CD1c-positive myeloid dendritic cell (primary cell): ENCODE measurements around the gene SYT2.
"Not testable (repeated sequence)": the region's sequence is repeated elsewhere in the genome, so short reads cannot be mapped to it uniquely, and the experiment has no call there.

Experiments used
- DNase-seq: peaks from one replicate; pipeline ENCODE4 v3.0.0-alpha.2; 2016; ENCODE audit errors: extremely low spot score

The SYT2 gene

DNA sequence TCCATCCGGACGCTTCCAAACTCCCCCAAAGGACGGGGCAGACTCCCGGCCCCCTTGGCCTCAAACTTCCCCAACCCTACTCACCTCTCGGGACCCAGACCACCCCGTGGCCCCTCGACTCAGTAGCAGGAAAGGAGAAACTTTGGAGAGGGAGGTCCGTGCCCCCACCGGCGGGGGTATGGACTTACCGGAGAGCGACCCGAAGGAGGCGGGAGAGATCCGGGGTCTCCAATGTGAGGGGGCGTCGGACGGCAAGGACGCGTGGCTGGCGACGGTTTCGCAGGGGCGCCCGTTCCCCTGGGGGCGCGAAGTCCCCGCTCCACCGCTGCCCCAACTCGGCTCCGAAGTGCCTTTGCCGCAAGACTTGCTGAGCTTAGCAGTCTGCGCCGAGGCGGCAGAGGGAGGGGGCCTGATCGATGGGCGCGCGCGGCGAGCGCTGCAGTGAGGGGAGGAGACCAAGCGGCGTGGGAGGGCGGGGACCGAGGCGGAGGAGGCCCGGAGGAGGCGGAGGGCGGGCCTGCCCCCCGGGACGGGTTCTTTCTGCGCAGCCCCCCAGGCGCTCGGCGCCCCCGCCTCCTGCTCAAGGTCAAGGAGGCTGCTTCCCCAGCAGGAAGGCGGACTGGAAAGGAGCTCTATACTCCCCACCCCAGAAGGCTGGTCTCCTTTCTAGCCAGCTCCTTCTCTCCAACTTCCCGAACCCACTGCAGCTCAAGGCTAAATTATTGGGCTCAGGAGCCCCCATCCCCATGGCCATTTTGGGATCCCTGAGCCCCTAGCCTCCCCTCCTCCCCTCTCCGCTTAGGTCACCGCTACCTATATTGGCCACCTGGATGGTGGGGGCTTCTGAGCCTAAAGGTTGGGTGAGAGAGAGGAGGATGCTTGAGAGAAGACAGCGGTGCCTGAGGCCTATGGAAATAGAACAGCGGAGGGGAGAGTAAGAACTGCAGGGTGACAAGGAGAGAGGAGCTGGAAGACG is at the start of gene SYT2:
Gene SYT2, minus strand, starts transcription at position 385 of the 976 bp plus-strand sequence. CDS start 104,682 bp downstream, outside the sequence.
- DNase-seq, result no peak

DNA sequence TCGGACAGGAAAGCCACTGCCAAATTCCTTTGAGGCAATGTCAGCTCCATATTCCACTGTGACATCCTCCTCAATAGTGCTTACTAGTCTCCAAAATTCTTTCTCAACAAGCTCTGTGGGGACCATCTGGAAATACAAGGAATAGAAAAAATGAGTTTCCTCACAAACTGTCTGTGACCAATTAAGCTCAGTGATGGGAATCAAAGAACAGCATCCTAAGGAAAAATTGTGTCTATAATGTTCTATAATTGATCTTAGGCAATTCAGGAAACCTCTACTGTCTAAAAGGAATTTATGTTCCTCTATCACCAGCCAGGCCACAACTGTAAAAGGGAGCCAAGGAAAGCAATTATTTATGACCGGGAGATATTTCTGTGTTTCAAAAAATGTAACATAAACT is 46.1 kb upstream of the SYT2 start:
- DNase-seq, result no peak

DNA sequence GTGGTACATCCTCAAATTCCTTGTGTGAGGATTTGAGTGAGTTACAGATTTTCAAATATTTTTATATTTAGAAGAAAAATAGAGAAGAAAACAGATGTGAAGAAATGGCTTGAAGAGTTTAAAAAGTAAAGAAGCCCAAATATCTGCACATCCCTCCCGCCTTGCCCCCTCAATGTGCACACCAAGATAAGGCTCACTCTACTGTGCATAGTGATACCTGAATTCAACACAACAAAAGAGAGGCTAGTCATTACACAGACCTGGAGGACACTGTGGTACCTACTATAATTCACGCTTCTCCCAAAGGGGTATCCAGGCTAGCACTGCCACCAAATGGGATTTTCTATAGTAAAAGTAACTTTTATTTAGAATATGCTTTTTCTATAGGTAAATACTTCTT is 44.0 kb upstream of the SYT2 start:
- no peak for DNase-seq

DNA sequence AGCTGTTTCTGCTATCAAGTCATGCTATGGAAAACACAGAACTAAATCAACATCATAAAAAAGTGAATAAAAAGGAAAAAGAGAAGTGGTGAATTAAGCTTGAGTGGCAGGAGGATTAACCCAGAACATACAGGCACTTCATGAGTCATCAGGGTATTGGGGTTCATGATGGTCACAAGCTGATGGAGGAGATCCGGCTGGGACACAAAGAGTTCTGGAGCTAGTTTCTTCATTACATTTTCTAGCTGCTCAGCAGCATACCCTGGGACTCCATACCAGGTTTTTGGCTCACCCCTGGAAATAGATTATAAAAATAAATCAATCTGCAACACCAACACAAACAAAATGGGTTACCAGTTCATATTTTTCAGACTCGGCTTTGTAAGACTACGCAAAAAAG is 42.5 kb upstream of the SYT2 start:
- DNase-seq, result no peak

DNA sequence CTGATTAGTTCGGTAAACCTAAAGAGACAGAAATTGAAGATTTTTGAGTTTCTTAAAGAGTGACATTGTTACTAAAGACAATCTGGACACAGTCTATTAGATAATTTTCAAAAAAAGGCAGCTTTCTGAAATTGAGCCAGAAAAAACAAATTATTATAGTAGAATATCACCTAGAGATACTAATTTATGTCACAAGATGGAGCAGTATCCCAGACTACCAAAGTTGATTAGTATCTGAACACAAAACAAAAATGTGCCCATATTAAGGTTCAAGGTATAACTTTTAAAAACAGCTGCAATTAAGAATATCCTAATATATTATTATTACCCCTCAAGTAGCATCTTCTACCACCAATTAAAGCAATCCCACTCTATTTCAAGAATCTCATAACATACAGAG is 40.5 kb upstream of the SYT2 start:
- DNase-seq, result no peak

DNA sequence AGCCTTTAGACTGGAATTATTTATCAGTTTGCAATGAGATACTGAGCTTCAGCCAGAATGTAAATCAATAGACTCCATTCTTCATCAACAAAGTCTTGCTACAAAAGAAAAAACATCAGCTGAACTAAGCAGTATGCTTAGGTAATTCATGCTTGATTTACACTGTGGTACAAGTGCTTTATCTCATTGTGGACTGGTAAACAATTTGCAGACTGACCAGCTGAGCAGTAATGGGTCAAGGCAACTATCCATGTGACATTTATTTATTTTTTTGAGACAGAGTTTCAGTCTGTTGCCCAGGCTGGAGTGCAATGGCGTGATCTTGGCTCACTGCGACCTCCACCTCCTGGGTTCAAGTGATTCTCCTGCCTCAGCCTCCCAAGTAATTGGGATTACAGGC is 39.8 kb upstream of the SYT2 start:
- no peak for DNase-seq

DNA sequence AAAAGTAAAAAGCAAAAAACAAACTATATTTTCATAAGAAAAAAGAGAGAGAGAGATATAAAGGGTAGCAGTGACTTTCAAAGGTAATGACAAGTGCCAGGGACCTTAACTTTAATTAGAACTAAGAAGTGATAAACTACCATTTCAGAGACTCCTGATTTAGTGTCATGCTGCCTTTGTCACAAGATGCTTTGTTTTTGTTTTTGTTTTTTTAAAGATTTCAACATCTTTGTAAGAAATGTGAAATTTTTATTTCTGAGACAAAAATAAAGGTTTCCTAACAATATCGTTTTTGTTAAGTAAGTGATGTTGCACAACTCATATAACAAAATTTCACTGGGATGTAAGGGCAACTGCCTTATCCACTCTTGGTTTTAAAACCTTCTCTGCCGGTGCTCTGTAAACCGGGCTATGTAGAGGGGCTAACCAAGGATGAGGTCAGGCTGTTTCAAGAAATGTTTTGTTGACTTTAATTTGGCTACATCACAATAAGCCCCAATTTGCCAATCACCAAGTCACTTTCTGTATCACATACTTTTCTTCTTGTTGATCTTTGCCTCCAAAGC is 35.2 kb upstream of the SYT2 start:
- DNase-seq, result no peak

DNA sequence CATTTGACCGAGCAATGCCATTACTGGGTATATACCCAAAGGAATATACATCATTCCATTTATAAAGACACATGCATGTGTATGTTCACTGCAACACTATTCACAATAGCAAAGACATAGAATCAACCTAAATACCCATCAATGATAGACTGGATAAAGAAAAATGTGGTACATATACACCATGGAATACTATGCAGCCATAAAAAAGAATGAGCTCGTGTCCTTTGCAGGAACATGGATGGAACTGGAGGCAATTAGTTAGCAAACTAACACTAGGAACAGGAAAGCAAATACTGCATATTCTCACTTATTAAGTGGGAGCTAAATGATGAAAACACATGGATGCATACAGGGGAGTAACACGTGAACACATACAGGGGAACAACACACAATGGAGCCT is 34.5 kb upstream of the SYT2 start:
- not testable (repeated sequence) for DNase-seq

DNA sequence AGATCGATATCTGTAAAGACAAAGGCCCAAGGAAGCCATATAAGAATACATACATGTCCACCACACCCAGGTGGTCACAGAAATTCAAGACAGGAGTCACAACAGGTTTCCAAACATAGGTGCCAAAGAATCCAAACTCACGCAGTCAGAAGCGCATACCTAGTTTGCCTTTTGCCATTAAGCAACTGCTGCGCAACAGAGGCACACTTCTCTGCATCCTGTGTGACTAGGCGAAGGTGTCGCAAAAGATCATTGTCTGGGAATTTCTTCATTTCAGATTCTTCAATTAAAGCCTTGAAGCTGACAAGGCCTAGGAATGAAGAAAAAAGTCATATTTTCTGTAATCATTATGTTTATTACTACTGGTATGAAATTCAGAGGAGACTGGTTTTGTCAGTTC is 32.2 kb upstream of the SYT2 start:
- no peak for DNase-seq

DNA sequence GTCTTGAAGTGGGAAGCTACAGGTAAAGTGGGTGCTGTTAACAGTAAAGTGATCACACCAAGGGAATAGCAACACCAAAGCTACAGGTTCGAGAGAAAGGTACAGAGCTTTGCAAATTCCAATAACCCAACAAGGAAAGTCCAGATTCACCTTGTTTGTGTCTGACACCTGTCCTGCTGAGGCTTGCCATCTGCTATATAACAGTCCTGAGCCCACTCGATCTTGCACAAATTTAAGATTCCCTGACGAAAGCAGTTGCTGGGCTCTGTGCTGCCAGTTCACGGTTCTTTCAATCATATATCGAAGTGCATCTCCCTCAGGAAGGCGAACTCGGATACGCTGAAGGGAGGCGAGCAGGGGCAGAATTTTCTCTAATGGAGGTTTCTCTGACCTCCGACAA is 23.0 kb upstream of the SYT2 start:
- DNase-seq, result no peak

DNA sequence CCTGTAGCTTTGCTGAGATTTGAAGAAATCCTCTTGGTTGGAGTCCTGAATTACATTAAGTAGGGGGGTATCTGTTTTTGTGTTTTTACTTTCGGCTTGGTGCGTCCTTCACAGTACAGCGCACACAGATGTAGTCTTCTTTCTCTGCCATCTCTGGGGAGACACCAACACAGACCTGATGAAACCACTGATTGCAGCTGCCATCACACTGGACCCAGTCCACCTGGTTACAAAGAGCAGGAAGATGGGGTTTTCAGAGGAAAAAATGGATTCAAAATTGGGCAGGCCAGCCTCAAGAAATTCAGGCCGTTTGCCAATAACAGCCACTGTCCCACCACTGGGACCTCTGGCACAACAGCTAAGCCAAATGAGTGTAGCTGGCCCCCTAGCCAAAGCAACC is 18.7 kb upstream of the SYT2 start:
- no peak for DNase-seq

DNA sequence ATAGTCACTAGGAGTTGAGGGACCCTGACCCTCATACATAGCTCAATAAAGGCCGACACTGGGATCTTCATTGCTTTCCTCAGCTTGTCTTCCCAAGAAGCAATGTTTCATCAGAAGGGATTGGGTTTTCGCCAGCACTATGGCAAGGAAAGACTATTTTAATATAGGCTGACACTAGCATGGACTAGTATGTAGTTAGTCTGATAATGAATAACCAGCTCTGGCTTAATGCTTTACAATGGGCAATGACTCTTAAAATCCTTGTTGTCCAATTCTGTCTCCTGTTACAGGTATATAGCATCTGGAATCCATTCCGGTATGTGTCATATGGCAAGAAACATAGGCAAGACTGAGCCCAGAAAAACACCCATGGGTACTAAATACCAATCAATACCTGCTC is 15.3 kb upstream of the SYT2 start:
- DNase-seq, result no peak

DNA sequence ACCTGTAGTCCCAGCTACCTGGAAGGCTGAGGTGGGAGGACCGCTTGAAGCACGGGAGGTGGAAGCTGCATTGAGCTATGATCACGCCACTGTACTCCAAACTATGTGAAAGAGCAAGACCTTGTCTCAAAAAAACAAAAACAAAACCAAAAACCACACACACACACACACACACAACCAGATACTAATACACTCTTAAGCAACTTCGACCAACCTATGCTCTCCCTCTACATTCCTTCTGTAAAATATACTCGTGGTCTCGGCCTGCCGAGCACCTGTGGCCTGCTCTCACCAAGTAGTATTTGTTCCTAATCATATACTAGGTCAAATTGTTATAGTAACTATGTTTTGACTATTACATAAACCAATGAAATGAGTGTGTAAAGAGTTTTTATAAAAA is 13.5 kb upstream of the SYT2 start:
- DNase-seq, result no peak

DNA sequence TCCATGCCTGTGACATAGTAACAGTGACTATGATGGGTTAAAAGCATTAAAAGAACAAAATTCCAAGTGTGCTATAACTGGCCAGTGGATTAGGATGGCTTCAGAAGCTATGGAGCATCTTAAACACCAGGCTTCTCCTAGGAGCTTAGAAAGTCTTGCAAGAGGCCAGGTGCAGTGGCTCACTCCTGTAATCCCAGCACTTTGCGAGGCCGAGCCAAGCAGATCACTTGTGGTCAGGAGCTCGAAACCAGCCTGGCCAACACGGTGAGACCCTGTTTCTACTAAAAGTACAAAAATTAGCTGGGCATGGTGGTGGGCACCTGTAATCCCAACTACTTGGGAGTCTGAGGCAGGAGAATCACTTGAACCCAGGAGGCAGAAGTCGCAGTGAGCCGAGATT is 12.8 kb upstream of the SYT2 start:
- not testable (repeated sequence) for DNase-seq

DNA sequence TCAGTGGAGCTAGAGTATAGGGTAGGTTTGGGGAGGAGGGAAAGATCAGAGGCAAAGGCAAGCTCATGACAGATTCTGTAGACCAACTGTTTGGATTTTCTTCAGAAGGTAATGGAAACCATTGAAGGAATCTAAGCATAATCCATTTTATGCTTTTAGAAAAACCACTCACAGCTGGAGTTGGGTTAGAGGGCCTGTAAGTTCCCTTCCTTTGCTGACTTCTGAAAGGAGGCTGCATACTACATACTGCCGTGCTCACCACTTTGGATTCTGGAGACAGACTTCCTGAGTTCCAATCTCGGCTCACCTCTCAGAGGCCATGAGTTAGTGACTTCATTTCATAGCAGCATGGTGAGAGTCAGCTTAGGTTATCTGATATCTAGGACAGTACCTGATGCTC is 6.4 kb upstream of the SYT2 start:
- DNase-seq, result no peak

DNA sequence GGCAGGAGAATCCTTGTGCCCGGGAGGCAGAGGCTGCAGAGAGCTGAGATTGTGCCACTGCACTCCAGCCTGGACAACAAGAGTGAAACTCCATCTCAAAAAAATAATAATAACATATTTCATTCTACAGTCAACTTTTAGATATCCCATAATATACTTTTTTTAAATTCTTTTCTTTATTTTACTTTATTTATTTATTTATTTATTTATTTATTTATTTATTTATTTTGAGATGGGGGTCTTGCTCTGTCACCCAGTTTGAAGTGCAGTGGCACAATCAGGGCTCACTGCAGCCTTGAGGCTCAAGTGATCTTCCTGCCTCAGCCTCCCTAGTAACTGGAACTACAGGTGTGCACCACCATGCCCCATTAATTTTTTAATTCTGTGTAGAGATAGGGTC is 3.9 kb upstream of the SYT2 start:
- not testable (repeated sequence) for DNase-seq

DNA sequence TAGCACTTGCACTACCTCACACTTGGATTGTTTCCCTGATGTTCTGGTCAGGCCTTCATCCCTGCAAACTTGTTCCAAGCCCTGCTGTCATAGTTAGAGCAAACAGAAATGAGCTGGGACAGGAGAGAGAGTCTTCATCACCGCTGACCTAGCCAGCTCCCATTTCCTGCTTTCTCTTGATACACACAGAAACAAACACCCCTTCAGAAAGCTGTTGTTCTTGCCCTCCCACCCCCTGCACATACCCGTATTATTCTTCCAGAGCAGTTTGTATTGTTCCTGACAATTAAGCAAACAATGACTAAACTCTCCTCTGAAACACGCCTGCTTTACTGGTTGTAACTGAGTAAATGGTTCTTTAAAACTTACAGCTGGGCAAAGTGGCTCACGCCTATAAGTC is 2.9 kb upstream of the SYT2 start:
- no peak for DNase-seq

DNA sequence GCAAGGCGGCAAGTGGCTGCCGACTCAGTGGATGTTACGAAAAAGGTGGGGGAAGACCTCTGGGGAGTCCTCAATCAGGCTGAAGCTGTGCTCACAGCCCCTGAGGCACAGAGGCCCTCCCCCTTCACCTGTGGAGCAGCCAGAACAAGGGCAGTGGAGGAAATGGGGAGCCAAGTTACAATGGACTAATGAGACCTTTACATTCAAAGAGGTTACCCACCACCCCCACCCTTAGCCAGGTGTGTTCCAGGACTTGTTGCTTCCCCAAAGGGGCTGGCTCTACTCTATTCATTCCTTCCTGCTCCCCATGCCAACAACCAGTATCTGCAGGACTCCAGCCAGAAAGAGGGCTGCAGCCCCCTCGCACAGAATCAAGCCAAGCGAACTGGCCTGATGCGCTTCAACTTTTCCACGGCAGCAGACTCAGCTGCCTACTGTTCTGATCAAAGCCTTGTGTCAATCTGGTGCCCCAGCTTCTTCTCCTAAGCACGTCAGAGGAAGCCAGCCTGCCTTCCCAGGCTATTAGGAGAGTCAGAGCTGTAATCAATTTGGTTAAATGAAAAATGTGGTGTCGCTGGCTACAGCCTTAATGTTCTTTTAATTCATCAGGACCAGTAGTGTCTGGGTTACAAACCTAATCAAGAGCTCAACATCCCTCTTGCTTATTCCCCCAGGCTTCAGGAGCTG is 1.8 kb upstream of the SYT2 start:
- DNase-seq, result no peak

DNA sequence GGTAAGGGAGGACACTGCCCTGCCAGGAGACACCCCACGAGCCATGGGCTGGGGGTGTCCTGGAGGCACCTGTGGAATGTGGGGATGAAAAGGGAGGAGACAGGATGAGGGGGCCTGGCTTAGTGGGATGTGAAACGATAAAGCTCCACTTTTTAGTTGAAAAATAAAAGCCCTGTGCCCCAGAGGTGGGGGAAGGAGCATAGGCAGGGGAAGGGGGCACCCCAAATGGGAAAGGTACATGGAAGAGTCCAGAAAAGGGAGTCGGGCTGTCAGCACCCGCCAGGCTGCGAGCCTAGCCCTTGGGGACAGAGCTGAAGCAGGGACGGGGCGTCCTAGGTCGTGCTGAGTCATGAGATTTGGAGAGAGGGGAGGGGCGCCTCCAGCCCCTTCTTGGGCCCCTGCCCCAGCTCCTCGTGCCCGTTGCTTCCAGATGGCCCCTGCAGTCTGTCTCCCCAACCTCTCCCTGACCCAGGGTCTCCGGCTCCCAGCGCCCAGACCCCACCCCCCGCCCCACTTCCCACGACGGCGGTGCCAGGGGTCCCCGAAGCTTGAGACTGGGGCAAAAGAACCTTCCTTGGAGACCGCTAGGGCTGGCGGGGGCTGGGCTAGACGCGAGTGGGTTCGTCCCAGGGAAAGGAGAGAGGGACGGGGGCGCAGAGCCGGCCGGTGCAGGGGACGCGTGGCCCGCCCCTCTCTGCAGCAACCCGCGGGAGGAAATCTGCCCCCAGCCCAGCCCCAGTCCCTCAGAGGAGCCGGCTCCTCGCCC is 795 bp downstream of the SYT2 start:
- no peak for DNase-seq

DNA sequence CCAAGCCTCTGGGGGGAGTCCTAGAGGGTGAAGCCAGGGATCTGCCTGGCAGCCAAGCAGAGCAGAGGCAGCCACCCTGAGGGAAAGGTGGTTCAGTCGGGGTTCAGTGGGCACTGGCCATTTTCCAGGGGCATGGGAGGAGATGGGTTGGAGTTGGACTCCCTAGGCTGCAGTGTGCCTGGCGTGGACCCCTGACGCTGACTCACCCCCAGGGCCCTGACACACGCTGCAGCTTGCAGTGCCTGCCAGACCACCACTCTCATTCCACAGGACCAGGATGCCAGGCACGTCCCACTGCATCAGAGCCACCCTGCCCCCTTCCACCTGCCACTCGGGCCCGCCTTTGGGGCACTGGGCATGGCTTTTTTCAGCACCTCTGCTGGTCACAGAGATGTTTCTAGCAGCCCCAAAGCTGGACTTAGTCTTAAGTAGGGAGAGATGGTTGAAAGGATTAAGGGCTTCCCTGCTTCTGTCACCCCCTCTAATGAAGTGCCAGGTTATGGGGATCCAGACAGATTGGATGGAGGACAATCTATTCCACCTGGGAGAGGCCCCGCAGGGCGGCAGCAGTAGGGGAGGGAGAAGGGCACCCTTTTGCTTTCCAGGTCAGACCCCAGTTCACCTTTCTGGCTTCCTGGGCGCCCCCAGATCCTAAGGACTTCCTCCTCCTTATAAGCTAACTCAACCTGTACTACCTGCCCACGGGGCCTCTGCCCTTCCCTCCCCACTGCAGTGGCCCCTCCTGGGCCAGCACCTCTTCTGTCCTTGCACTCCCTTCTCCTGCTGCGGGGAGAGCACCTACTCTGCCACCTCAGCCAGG is 1.6 kb downstream of the SYT2 start:
- no peak for DNase-seq

DNA sequence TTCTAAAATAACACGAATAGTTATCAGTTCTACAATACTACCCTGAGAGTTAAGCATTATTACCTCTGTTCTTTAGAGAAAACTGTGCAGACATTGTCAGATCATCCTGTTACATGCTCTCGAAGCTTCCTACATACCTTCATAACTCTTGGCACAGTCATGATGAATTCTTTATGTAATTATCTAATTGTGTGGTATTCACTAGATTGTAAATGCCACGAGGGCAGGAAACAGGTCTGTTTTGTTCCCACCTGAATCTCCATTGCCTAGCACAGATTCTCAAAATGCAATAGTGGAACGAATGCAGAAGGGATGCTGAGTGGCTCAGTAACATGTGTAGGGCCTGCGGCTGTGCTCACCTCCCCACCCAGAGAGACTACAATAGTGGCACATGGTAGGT is 3.4 kb downstream of the SYT2 start:
- no peak for DNase-seq
